ENCODE results near the gene CHAT. TPM values are rescaled to one million over a fixed set of nuclear protein-coding genes. Genes with fewer than 3 reads are reported as not detected.

CHAT gene
- total RNA-seq, 1 experiment from 2014 or later: not detected

DNA sequence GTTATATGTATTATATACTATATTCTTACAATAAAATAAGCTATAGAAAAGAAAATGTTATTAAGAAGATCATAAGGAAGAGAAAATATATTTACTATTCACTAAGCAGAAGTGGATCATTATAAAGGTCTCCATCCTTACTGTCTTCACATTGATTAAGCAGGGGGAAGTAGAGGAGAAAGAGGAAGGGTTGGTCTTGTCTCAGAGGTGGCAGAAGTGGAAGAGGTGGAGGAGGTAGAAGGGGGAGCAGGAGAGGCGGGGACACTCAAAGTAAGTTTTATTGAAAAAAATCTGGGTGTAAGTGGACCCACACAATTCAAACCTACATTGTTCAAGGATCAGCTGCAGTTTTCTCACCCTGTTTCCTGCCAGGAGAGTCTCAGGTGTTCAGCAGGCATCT, 46.0 kb upstream of the CHAT start:
- no peak overlapping the region for H3K56ac ChIP-seq (ENCODE audit: insufficient read length, low read depth, low read length)
- no peaks in the 10 kb centered on the region for H4K20me1 ChIP-seq (ENCODE audit: control insufficient read depth, insufficient read depth, insufficient read length)
- no peak overlapping the region for H2BK15ac ChIP-seq (ENCODE audit: low read depth, low read length)
- Mint-ChIP-seq H3K27ac (no peak overlapping the region), H3K36me3 (ENCODE audit: insufficient read depth in 1 of 3, low read depth in 3 of 3) (no peaks in the 10 kb centered on the region; a peak in 1 of 7 replicates), H3K27me3 (ENCODE audit: low read depth) (peaks cover 28% of the 10 kb centered on the region), H3K4me3 (no peak overlapping the region), H3K9me3 (peaks cover 6 to 14% of the 10 kb centered on the region in 2 experiments; a peak in 4 of 5 replicates), H3K4me1 (no peaks in the 10 kb centered on the region)
- no peaks in the 10 kb centered on the region for H3K79me2 ChIP-seq (ENCODE audit: insufficient read depth, low read length)
- no peak overlapping the region for H2BK5ac ChIP-seq (ENCODE audit: insufficient read length, low read length)
- H3K9ac ChIP-seq (ENCODE audit: extremely low read depth, insufficient read length, low read length): no peak overlapping the region
- H3K9me3 ChIP-seq (ENCODE audit: control insufficient read depth, low read depth, low read length): no peaks in the 10 kb centered on the region
- DNase-seq: no peak
- H2AFZ ChIP-seq (ENCODE audit: low read length): no peak overlapping the region
- no peak overlapping the region for H2AK5ac ChIP-seq (ENCODE audit: insufficient read length, low read length)
- no peak overlapping the region for H3K23ac ChIP-seq (ENCODE audit: insufficient read length, low read depth, low read length)
- no peak overlapping the region for H3K14ac ChIP-seq (ENCODE audit: insufficient read depth, low read length)
- WGBS (ENCODE audit: extremely low coverage, insufficient read length, low lambda C conversion rate): no CpG with 5 or more reads among the region's 1 CpG
- H4K91ac ChIP-seq (ENCODE audit: insufficient read length, low read depth, low read length): no peak overlapping the region
- no peak overlapping the region for H3T11ph ChIP-seq (ENCODE audit: low read length)
- H3K18ac ChIP-seq (ENCODE audit: insufficient read length, low read depth, low read length): no peak overlapping the region
- H3K27ac ChIP-seq (ENCODE audit: insufficient read length, low read depth, low read length): no peak overlapping the region
- H3K23me2 ChIP-seq (ENCODE audit: insufficient read length, low read depth, low read length, poor library complexity, severe bottlenecking): no peaks in the 10 kb centered on the region
- no peak overlapping the region for H3K4ac ChIP-seq (ENCODE audit: low read depth, low read length)
- no peak overlapping the region for H4K5ac ChIP-seq (ENCODE audit: insufficient read length, low read depth, low read length)
- H4K8ac ChIP-seq (replicated peaks; ENCODE audit: insufficient read length, low read depth, low read length): no peak overlapping the region
- H2BK12ac ChIP-seq (ENCODE audit: insufficient read length, low read depth, low read length): no peak overlapping the region
- H3K79me1 ChIP-seq (ENCODE audit: insufficient read depth, low read depth, low read length, poor library complexity, severe bottlenecking): no peaks in the 10 kb centered on the region
- no peak overlapping the region for H2BK120ac ChIP-seq (ENCODE audit: low read depth, low read length, poor library complexity, severe bottlenecking)
- H2BK20ac ChIP-seq (ENCODE audit: low read depth, low read length, poor library complexity, severe bottlenecking): no peak overlapping the region
- no peaks in the 10 kb centered on the region for H3K4me1 ChIP-seq (ENCODE audit: insufficient read depth, low read length)
- H3K4me2 ChIP-seq (ENCODE audit: insufficient read depth, insufficient read length, low read length): no peak overlapping the region
- H3K27me3 ChIP-seq (ENCODE audit: insufficient read depth, low read length): no peaks in the 10 kb centered on the region
- TF ChIP-seq, protein P1, sequence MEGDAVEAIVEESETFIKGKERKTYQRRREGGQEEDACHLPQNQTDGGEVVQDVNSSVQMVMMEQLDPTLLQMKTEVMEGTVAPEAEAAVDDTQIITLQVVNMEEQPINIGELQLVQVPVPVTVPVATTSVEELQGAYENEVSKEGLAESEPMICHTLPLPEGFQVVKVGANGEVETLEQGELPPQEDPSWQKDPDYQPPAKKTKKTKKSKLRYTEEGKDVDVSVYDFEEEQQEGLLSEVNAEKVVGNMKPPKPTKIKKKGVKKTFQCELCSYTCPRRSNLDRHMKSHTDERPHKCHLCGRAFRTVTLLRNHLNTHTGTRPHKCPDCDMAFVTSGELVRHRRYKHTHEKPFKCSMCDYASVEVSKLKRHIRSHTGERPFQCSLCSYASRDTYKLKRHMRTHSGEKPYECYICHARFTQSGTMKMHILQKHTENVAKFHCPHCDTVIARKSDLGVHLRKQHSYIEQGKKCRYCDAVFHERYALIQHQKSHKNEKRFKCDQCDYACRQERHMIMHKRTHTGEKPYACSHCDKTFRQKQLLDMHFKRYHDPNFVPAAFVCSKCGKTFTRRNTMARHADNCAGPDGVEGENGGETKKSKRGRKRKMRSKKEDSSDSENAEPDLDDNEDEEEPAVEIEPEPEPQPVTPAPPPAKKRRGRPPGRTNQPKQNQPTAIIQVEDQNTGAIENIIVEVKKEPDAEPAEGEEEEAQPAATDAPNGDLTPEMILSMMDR (conservative IDR thresholded peaks at IDR 0.05): no peak
